GM21576 (cell line): ENCODE results near the gene ADAMTSL3.
"Not testable (repeated sequence)": the region's sequence is repeated elsewhere in the genome, so short reads cannot be mapped to it uniquely, and the experiment has no call there.

Experiments used
- ATAC-seq: cut with Tn5 transposase; IDR thresholded peaks from one replicate; pipeline ENCODE4 v1.9.1; 2021; ENCODE audit warnings: mild to moderate bottlenecking, moderate library complexity; ENCODE audit not compliant: unreplicated experiment

Gene ADAMTSL3

DNA sequence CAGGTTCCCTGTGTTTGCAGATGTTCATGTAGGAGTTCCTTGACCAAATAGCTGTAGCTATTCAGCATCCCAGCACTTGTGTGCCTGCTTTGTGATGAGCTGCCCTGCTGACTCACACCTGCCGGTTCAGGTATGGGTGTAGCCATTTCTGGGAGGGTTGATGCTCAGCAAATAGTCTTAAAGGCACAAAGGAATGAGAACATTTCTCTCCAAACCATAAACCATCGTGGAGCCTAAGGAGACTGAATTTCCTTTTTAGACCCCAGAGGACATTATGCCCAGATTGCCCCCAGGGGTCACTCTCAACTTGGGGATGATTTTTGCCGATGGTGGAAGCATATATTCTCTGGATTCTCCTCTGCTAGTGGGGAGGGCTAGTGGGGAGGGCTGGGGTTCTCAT, 80.6 kb downstream of the ADAMTSL3 start:
- no peak for ATAC-seq

DNA sequence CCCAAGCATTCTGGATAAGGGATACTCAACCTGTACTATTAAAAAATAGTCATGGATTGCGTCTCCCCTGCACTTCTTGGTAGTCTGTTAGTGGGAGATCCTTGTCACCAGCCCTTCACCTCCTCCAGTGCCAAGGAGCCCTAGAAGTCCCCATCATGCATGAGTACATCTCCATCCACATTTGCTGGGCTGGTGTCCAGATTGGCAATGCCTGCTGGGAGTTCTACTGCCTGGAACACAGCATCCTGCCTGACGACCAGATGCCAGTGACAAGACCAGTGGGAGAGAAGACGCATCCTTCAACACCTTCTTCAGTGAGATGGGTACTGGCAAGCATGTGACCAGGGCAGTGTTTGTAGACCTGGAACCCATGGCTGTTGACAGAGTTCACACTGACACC, 85.7 kb downstream of the ADAMTSL3 start:
- no peak for ATAC-seq

DNA sequence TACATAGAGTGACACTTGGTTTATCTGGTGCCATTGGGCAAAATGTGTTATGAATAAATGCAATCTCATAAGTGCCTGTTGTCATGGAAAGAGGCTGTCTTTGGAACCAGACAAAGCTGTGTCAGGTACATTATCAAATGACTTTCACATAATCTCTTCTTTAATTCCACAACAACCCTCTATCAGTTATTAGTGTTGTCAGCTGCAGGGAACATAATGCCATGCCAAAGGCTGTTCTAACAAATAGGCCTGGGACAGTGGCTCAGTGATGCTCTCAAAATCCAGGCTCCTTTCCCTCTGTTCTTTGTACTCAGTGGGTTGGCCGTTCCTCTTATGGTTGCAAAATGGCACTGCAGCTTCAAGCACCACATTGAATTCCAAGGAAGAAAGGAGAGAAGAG, 91.8 kb downstream of the ADAMTSL3 start:
- no peak for ATAC-seq

DNA sequence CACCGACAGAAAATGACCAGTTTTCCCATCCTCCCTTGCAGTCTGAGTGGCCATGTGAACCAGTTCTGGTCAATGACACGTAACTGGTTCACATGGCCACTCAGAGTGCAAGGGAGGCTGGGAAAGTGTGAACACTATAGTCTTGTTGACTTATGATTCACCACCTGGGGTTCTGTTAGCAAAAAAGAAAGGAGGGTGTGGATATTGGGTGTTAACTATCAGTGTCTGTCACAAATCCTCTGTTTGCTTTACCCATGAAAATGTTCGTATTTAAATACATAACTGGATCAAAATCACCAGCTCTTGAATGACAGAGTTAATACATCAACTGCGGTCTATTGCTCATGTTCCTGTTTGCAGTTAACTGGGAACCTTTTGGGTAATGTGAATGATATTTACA, 92.3 kb downstream of the ADAMTSL3 start:
- ATAC-seq = no peak

DNA sequence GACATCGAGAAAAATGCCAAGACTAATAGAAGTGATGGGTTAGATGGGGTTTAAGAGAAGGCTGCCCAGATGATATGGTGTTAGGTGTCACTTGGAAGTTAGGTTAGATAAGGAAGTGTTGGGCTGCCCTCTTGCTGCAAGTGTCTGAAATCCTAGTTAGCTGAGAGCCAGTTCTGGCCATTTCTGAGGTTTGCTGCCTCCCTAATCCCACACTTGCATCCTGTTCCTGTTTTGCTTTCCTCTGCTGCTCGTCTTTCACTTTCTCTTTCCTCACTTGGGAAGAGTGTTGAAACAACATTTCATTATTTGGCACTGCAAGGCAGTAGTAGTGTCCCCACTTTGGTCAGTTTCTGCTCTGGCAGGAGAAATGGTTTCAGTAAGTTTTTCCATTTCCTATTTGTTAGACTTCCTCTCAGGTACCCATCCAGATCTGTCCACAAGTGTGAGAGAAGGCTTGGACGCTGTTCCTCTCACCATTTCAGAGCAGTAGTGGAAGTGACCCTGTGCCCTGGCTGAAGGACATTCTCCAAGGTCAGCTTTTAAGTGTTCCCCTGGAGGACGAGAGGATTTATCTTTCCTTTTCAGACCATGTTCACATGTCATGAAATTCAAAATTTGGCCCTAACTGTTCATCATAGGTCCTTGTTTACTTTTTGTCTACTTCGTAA, 93.3 kb downstream of the ADAMTSL3 start:
- no peak for ATAC-seq

DNA sequence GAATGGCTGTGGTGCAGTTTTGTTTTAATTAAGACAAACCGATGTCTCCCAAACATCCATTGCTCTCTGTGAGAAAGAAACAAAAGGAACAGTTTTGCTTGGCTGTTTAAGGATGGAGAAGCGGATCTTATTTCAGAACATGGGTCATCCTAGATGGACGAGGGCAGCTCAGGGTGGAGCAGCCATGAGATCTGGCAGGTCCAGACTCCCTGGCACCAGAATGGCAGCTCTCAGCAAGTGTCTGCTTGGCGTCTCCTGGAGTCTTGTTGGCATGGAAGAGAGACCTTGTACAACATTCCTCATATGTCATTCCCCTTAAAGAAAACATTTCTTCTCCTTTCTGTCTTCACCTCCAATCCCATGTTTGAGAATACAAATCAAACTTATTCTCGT, 93.8 kb downstream of the ADAMTSL3 start:
- no peak for ATAC-seq

DNA sequence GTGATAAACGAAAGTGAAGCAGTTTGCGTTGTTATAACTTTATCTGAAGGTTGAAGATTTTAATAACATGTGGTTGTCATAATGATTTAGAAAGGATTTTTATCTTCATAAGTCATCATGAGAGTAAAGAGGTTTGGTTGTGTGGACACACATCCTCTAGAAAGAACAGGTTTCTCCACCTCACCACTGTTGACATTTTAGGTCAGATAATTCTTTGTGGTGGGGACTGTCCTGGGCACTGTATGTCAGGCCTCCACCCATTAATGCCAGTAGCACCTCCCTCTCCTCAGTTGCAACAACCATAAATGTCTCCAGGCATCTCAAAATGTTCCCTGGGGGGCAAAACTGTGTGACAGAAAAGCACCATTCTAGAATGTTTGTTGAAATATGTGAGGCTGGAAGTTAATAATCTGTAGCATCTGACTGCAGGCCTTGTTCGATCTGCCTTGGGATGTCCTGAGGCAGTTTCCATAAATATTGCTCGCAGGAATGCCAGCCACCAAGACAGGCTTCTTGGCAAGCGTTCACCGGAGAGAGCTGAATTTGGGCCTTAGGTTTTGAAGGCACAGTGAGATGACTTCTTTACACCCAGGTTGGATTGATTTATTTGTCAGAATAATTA, 100.1 kb downstream of the ADAMTSL3 start:
- ATAC-seq = no peak

DNA sequence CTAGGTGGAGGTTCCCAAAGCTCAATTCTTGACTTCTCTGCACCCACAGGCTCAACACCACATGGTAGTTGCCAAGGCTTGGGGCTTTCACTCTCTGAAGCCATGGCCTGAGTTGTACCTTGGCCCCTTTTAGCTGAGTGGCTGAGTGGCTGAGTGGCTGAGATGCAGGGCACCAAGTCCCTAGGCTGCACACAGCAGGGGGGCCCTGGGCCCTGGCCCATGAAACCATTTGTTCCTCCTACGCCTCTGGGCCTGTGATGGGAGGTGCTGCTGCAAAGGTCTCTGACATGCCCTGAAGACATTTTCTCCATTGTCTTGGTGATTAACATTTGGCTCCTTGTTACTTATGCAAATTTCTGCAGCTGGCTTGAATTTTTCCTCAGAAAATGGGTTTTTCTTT, 103.4 kb downstream of the ADAMTSL3 start:
- not testable (repeated sequence) for ATAC-seq

DNA sequence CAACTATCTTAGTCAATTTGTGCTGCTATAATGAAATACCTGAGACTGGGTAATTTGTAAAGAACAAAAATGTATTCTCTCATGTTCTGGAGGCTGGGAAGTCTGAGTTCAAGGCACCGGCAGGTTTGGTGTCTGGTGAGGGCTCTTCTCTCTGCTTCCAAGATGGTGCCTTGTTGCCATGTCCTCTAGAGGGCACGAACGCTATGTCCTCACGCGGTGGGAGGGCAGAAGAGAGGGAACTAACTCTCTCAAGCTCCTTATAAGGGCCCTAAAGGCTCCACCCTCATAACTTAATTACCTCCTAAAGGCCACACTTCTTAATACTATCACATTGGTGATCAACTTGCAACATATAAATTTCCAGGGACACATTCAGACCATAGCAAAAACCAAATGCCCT, 108.4 kb downstream of the ADAMTSL3 start:
- no peak for ATAC-seq

DNA sequence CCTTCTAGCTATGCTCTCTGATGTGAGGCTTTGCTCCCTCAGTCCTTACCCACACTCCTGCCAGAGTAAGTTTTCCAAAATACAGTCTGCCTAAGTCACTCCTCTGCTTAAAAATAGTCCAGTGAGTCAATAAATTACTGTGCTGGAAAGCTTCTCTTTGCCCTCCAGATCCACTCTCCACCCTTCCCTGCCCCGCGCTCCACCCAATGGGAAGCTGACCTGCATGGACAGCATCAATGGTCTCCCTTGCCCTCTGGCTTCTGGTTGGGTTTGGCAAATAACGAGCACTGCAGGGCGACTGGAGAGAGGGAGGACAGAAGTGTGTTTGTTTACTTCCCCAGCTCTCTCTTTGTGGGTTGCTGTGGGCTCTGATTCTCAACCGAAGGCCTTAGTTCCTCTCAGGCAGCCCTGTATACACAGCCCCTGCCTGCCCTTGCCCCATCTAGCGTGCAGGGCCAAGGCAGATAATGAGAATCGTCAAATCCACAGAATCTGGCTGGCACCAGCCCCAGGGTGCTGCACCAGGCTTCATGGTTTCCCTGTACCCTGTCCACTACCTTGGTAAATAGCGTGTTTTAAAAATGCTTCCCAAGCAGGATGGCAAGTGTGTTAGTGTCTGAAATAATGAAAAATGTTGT, 110.4 kb downstream of the ADAMTSL3 start:
- no peak for ATAC-seq

DNA sequence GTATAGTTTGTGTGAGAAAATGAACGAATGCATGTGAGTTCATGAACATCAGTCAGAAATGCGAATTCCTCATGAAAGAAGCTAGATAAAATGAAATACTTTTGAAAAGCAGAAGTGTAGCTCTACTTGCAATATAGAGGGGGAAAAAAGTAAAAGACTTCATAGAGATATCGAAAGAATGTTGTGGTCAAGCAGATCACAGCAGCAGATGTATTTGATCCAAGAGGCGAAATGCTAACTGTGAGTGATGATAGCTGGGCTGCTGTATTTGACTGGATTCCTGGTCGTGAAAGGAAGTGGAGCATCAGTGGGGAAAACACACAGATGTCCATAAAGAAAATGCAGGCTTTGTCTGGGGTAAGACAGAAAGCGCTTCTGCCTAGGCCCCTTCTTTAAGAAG, 112.4 kb downstream of the ADAMTSL3 start:
- no peak for ATAC-seq

DNA sequence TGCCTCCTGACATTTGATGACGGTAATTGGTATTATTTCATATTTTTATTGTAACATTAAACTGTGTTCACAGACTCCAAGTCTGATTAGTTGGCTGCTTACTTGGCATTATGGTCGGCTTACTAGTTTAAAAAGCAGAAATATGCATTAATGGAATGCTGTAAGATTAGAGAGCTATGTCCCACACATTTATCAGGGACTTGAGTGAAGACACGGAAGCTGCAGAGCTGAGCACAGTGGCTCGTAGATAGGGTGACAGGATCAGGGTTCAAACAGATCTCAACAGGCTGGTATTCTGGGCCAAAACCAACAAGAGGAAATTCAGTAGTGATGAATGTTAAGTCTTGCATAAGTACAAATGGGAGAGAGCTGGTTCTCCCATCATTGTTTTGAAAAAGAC, 113.8 kb downstream of the ADAMTSL3 start:
- ATAC-seq = no peak

DNA sequence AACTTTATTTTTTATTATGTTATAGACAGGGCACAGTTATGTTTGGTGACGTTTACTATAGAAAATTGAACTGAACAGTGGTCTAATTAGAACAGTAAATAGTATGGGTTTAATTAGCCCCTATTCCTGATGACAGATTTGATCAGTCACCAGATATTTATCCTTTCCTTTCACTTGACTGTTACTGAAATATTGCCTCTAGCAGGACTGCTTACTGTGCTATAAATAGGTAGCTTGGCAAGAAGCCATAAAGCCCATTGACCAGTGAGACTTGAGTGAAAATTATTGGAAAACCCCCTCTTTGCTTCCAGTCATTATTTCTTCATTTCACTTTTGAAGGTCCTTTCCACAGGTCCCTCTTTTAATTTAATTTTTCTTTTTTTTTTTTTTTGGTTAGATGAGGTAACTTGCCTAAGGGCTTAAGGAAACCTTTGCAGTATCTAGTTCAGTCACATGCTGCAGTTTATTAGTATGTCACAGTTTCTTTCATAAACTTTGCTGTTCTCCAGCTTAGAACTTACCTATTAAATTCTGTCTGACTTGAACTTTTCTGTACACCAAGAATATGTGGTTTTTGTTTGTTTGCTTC, 115.6 kb downstream of the ADAMTSL3 start:
- no peak for ATAC-seq

DNA sequence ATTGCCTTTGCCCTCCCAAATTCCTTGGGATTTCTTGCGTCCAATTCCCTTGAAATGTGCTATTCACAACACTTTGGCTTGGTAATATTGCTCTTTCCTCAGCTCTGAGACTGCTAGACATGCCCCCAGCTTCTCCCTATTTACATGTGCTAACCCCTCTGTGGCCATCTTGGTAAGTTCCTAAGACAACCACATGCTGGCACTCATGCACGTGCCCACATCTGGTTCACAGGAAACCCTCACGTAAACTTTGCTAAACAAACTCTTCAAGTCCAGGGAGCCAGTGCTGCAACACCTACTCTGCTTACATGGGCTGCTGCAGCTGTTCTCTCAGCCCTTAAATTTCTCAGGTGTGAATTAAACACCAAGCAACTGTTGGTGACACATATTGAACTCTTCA, 121.8 kb downstream of the ADAMTSL3 start:
- no peak for ATAC-seq

DNA sequence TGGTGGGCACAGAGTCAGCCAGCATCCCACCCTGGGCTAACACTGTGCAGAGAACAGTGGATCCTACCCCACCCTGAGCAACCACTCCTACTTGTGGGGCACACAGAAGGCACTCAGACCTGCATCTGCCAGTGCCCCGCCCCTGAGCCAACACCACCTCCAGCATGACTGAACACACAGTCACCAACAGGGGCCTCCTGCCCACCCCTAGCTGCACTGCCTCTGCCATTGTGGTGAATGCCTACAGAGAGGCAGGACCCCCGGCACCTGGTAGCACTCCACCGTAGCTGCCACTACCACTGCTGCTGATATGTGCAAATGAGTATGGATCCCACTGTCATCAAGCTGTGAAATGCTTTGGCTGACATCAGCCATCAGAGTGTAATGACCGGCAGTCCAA, 123.1 kb downstream of the ADAMTSL3 start:
- no peak for ATAC-seq

DNA sequence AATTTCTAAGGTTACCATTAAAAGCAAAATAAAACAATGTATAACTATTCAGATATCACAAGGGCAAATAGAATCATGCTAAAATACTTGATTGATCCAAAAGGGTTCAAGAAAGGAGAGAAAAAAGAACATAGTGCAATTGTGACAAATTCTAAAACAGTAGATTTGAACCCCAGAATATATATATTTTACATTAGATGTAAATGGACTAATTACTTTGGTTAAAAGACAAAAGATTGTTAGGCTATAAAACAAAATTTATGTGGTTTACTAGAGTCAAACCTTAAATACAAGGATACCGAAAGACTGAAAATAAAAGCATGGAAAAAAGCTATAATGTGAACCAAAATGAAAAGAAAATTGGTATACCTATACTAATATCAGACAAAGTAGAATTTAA, 129.3 kb downstream of the ADAMTSL3 start:
- no peak for ATAC-seq

DNA sequence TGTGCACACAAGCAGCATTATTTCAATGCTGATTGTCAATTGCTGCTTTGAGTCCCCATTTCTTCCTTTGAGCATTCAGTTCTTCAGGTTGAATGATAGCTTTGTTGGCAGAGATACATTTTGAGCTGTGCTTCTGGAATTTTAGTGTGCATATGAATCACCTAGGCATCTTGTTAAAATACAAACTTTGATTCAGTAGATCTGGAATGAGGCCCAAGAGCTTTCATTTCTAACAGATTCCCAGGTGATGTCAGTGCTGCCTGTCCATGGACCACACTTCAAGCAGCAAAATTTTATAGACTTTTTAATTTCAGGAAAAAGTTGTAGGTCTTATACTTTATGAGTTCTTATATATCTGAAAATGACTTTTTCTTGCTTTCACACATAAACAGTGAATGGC, 131.1 kb downstream of the ADAMTSL3 start:
- ATAC-seq = no peak

DNA sequence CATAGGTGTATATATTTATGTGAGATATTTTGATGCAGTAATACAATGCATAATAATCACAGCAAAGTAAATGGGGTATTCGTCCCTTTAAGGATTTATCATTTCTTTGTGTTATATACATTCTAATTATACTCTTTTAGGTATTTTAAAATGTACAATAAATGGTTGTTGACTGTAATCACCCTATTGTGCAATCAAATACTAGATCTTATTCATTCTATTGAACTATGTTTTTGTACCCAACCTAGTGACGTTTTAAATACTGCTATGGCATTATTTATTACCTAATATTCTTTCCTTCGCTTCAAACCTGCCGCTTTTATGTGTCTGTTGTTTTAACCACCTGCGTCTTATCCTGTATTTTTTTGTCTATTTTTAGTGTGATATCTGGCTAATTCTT, 132.4 kb downstream of the ADAMTSL3 start:
- no peak for ATAC-seq

DNA sequence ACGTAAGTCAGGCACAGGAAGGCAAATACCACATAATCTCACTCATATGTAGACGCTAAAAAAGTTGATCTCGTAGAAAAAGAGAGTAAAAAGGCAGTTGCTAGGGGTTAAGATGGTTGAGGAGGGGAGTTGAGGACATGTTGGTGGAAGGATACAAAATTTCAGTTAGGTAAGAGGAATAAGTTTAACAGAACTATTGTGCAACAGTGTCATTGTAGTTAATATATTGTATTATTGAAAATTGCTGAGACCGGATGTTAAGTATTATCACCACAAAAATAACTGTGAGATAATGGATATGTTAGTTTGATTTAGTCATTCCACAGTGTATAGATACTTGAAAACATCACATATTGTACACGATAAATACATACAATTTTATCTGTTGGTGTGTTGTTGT, 139.1 kb downstream of the ADAMTSL3 start:
- ATAC-seq = no peak

DNA sequence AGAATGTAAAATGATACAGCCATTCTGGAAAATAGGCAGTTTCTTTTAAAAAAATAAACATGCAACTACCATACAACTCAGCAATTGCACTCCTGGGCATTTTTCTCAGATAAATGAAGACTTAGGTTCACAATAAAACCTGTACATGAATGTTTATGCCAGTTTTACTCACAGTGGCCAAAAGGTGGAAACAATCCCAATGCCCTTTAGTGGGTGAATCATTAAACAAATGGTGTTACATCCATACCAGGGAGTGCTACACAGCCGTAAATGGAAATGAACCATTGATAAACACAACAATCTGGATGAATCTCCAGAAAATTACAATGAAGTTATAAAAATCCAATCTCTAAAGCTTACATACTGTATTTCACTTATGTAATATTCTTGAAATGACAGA, 140.3 kb downstream of the ADAMTSL3 start:
- no peak for ATAC-seq

DNA sequence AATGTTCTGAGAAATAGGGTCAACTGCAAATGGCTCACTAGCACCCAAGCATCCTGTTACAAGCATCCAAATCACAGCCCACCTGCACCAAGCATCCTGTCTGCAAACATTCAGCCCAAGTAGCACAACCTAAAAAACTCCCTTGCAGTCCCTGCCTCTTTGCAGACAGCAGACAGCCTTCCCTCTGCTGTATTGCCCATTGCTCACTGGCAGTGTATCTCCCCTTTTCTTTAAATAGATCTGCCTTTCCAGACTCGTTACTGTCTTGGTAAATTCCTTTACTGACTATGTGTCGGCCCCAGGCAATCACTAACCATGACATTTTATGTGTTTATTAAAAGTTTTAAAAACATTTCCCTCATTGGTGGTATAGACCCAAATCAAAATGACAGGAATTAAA, 155.4 kb downstream of the ADAMTSL3 start:
- ATAC-seq = no peak

DNA sequence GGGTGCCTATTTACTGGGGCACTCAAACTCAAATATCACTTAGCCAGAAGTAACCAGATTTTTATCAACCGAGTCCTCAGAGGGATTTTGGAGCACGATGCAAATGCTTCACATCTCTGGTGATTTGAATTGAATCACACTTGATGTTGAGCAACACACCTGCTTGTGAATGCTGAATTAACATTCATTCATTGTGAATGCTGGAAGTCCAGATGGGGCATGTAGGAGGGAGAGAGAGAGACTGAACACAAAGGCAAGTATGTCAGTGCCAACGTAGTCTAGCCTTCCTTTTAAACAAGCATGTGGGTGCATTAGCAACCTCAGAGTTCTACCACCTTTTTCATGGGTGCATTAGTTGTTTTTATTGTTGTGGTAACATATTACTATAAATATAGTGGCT, 156.2 kb downstream of the ADAMTSL3 start:
- ATAC-seq = no peak
